IPS-15b (cell line): ENCODE data around the gene RAB11FIP4.

Experiments used
- H3K27me3 ChIP-seq: one replicate; pipeline ENCODE4 v1.6.1; 2013; ENCODE audit warnings: low read length; ENCODE audit not compliant: control insufficient read depth, insufficient read depth
- H3K36me3 ChIP-seq: one replicate; pipeline ENCODE4 v1.6.1; 2013; ENCODE audit warnings: low read length; ENCODE audit not compliant: control insufficient read depth, insufficient read depth
- H3K4me1 ChIP-seq: one replicate; pipeline ENCODE4 v1.6.1; 2013; ENCODE audit warnings: mild to moderate bottlenecking, low read length; ENCODE audit not compliant: control insufficient read depth, insufficient read depth
- H3K4me3 ChIP-seq: one replicate; pipeline ENCODE4 v1.5.1; 2013; ENCODE audit warnings: low read depth, low read length
- H3K9ac ChIP-seq: one replicate; pipeline ENCODE4 v1.6.1; 2013; ENCODE audit warnings: low read depth, mild to moderate bottlenecking, low read length
- H3K9me3 ChIP-seq: one replicate; pipeline ENCODE4 v1.6.1; 2013; ENCODE audit warnings: mild to moderate bottlenecking, low read length; ENCODE audit not compliant: control insufficient read depth, insufficient read depth

RAB11FIP4 gene

GRCh38 chr17:31476525-31477416 lies 85.3 kb downstream of the RAB11FIP4 start:
- H3K4me1 ChIP-seq = no peaks in the 10 kb centered on the region
- no peak overlapping the region for H3K4me3 ChIP-seq
- no peak overlapping the region for H3K9ac ChIP-seq
- H3K27me3 ChIP-seq = no peaks in the 10 kb centered on the region
- no peaks in the 10 kb centered on the region for H3K36me3 ChIP-seq
- no peaks in the 10 kb centered on the region for H3K9me3 ChIP-seq

GRCh38 chr17:31477417-31478055 lies 86.1 kb downstream of the RAB11FIP4 start:
- H3K36me3 ChIP-seq = no peaks in the 10 kb centered on the region
- H3K27me3 ChIP-seq = no peaks in the 10 kb centered on the region
- H3K9me3 ChIP-seq = no peaks in the 10 kb centered on the region
- H3K4me1 ChIP-seq = no peaks in the 10 kb centered on the region
- H3K4me3 ChIP-seq = no peak overlapping the region
- H3K9ac ChIP-seq = no peak overlapping the region

- Histone ChIP-seq H3K27me3 (no peaks in the 10 kb centered on the region), H3K9ac (no peak overlapping the region), H3K36me3 (no peaks in the 10 kb centered on the region), H3K4me3 (no peak overlapping the region), H3K4me1 (no peaks in the 10 kb centered on the region), H3K9me3 (no peaks in the 10 kb centered on the region)
These were observed 87.6 kb downstream of the RAB11FIP4 start for GRCh38 chr17:31479062-31479408.

GRCh38 chr17:31479524-31479923 lies 88.0 kb downstream of the RAB11FIP4 start:
- no peaks in the 10 kb centered on the region for H3K36me3 ChIP-seq
- no peaks in the 10 kb centered on the region for H3K27me3 ChIP-seq
- no peaks in the 10 kb centered on the region for H3K4me1 ChIP-seq
- no peak overlapping the region for H3K4me3 ChIP-seq
- no peaks in the 10 kb centered on the region for H3K9me3 ChIP-seq
- no peak overlapping the region for H3K9ac ChIP-seq

- Histone ChIP-seq H3K36me3 (no peaks in the 10 kb centered on the region), H3K9ac (no peak overlapping the region), H3K9me3 (no peaks in the 10 kb centered on the region), H3K4me1 (no peaks in the 10 kb centered on the region), H3K27me3 (no peaks in the 10 kb centered on the region), H3K4me3 (no peak overlapping the region)
These were observed 88.6 kb downstream of the RAB11FIP4 start for GRCh38 chr17:31480067-31480466.

- H3K36me3 ChIP-seq = no peaks in the 10 kb centered on the region
These were observed 89.7 kb downstream of the RAB11FIP4 start for GRCh38 chr17:31480904-31481782.

GRCh38 chr17:31481783-31482081 lies 90.3 kb downstream of the RAB11FIP4 start:
- Histone ChIP-seq H3K9me3 (no peaks in the 10 kb centered on the region), H3K4me3 (no peak overlapping the region), H3K9ac (no peak overlapping the region), H3K4me1 (peaks cover under 1% of the 10 kb centered on the region), H3K27me3 (no peaks in the 10 kb centered on the region), H3K36me3 (no peaks in the 10 kb centered on the region)

More at GRCh38 chr17:31480904-31481782, 89.7 kb downstream of the RAB11FIP4 start:
- H3K4me1 ChIP-seq = no peaks in the 10 kb centered on the region
- no peaks in the 10 kb centered on the region for H3K27me3 ChIP-seq
- H3K9ac ChIP-seq = no peak overlapping the region
- no peak overlapping the region for H3K4me3 ChIP-seq
- no peaks in the 10 kb centered on the region for H3K9me3 ChIP-seq

- H3K27me3 ChIP-seq = peaks cover 4% of the 10 kb centered on the region
- H3K4me1 ChIP-seq = peaks cover 14% of the 10 kb centered on the region
- H3K36me3 ChIP-seq = no peaks in the 10 kb centered on the region
- no peak overlapping the region for H3K4me3 ChIP-seq
- no peaks in the 10 kb centered on the region for H3K9me3 ChIP-seq
- no peak overlapping the region for H3K9ac ChIP-seq
These were observed 93.3 kb downstream of the RAB11FIP4 start for GRCh38 chr17:31484821-31485220.

- peaks cover 26% of the 10 kb centered on the region for H3K4me1 ChIP-seq
- H3K27me3 ChIP-seq = peaks cover 4% of the 10 kb centered on the region
- no peaks in the 10 kb centered on the region for H3K9me3 ChIP-seq
- peak overlapping the region; percentile 42 for H3K4me3 ChIP-seq
- peak overlapping the region; percentile 8 for H3K9ac ChIP-seq
- no peaks in the 10 kb centered on the region for H3K36me3 ChIP-seq
These were observed 95.0 kb downstream of the RAB11FIP4 start for GRCh38 chr17:31486351-31487062.

- no peaks in the 10 kb centered on the region for H3K36me3 ChIP-seq
- H3K4me3 ChIP-seq = peak overlapping the region; percentile 42
- H3K9ac ChIP-seq = peak overlapping the region; percentile 8
- peaks cover 4% of the 10 kb centered on the region for H3K27me3 ChIP-seq
- peaks cover 26% of the 10 kb centered on the region for H3K4me1 ChIP-seq
- H3K9me3 ChIP-seq = no peaks in the 10 kb centered on the region
These were observed 95.7 kb downstream of the RAB11FIP4 start for GRCh38 chr17:31487063-31487647.
